Esophagus squamous epithelium (tissue), 4 donors: ENCODE results near the gene CACNB2.

ENCODE experiments used
- CTCF ChIP-seq, 6 experiments: fragments of 450-650 bp in 4 of 6; fragments of 200-600 bp in 2 of 6; sonication (generic) in 2 of 6; IDR thresholded peaks; one replicate each; pipeline ENCODE4 v1.5.1; 2016 to 2019; ENCODE audit warnings: antibody characterized with exemption in 6 of 6, mild to moderate bottlenecking in 4 of 6, moderate library complexity in 4 of 6
- POLR2A ChIP-seq, 4 donors: fragments of 450-650 bp; IDR thresholded peaks; one replicate each; pipeline ENCODE4 v1.6.1; 2017; ENCODE audit warnings: antibody characterized with exemption in 4 of 4, mild to moderate bottlenecking in 4 of 4, moderate library complexity in 3 of 4

- no peak for TF ChIP-seq POLR2A (IDR thresholded peaks at IDR 0.05)
- TF ChIP-seq CTCF (IDR thresholded peaks at IDR 0.05) = no peak
These were observed 131.3 kb downstream of the CACNB2 start for GRCh38 chr10:18271491-18271890.
